ENCODE measurements around the gene CFDP1.

DNA sequence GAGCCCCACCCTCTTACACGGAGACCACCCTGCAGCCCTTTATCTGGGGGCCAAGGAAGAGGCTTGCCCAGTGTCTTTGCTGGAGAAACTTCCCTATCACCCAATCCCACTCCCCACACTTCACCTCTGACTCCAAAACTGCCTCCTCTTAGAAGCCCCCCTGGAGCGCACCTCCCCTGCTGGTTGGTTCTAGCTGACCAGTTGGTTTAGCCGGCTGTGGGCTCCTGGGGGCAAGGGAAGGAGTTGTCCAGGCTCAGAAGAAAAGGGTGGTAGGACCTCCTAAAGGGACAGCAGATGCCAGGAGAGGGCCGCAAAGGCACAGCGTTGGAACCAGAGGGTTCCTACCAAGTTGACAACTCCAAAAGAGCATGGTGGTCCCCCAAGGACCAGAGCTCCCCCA, 183.9 kb downstream of the CFDP1 start:
- TF ChIP-seq, protein P1, sequence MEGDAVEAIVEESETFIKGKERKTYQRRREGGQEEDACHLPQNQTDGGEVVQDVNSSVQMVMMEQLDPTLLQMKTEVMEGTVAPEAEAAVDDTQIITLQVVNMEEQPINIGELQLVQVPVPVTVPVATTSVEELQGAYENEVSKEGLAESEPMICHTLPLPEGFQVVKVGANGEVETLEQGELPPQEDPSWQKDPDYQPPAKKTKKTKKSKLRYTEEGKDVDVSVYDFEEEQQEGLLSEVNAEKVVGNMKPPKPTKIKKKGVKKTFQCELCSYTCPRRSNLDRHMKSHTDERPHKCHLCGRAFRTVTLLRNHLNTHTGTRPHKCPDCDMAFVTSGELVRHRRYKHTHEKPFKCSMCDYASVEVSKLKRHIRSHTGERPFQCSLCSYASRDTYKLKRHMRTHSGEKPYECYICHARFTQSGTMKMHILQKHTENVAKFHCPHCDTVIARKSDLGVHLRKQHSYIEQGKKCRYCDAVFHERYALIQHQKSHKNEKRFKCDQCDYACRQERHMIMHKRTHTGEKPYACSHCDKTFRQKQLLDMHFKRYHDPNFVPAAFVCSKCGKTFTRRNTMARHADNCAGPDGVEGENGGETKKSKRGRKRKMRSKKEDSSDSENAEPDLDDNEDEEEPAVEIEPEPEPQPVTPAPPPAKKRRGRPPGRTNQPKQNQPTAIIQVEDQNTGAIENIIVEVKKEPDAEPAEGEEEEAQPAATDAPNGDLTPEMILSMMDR (tag by site-specific recombination; IDR thresholded peaks at IDR 0.05) = no peak
- no peak for TF ChIP-seq ZNF175 (tag by site-specific recombination; IDR thresholded peaks at IDR 0.05)
- TF ChIP-seq, protein P2, sequence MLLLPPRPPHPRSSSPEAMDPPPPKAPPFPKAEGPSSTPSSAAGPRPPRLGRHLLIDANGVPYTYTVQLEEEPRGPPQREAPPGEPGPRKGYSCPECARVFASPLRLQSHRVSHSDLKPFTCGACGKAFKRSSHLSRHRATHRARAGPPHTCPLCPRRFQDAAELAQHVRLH (tag by site-specific recombination; IDR thresholded peaks at IDR 0.05) = no peak
- TF ChIP-seq, protein P3, sequence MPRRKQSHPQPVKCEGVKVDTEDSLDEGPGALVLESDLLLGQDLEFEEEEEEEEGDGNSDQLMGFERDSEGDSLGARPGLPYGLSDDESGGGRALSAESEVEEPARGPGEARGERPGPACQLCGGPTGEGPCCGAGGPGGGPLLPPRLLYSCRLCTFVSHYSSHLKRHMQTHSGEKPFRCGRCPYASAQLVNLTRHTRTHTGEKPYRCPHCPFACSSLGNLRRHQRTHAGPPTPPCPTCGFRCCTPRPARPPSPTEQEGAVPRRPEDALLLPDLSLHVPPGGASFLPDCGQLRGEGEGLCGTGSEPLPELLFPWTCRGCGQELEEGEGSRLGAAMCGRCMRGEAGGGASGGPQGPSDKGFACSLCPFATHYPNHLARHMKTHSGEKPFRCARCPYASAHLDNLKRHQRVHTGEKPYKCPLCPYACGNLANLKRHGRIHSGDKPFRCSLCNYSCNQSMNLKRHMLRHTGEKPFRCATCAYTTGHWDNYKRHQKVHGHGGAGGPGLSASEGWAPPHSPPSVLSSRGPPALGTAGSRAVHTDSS (tag by site-specific recombination; IDR thresholded peaks at IDR 0.05) = no peak
- no peak for TF ChIP-seq ZNF311 (tag by site-specific recombination; IDR thresholded peaks at IDR 0.05; ENCODE audit: borderline replicate concordance)
- TF ChIP-seq, protein P4, sequence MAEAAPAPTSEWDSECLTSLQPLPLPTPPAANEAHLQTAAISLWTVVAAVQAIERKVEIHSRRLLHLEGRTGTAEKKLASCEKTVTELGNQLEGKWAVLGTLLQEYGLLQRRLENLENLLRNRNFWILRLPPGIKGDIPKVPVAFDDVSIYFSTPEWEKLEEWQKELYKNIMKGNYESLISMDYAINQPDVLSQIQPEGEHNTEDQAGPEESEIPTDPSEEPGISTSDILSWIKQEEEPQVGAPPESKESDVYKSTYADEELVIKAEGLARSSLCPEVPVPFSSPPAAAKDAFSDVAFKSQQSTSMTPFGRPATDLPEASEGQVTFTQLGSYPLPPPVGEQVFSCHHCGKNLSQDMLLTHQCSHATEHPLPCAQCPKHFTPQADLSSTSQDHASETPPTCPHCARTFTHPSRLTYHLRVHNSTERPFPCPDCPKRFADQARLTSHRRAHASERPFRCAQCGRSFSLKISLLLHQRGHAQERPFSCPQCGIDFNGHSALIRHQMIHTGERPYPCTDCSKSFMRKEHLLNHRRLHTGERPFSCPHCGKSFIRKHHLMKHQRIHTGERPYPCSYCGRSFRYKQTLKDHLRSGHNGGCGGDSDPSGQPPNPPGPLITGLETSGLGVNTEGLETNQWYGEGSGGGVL (tag by site-specific recombination; IDR thresholded peaks at IDR 0.05) = no peak
- no peak for TF ChIP-seq ZBTB8A (tag by site-specific recombination; IDR thresholded peaks at IDR 0.05)
- TF ChIP-seq ZNF274 (IDR thresholded peaks at IDR 0.05; ENCODE audit: low read length) = no peak
- TF ChIP-seq ZNF274 (tag by site-specific recombination; IDR thresholded peaks at IDR 0.05; ENCODE audit: borderline replicate concordance) = no peak
- no peak for TF ChIP-seq ZNF266 (tag by site-specific recombination; IDR thresholded peaks at IDR 0.05; ENCODE audit: low read depth)
- TF ChIP-seq ZBTB44 (tag by site-specific recombination; IDR thresholded peaks at IDR 0.05) = no peak
- TF ChIP-seq REST (tag by site-specific recombination; IDR thresholded peaks at IDR 0.05) = no peak
- TF ChIP-seq ZNF48 (tag by site-specific recombination; IDR thresholded peaks at IDR 0.05) = no peak
- no peak for TF ChIP-seq ZNF221 (tag by site-specific recombination; IDR thresholded peaks at IDR 0.05; ENCODE audit: borderline replicate concordance)
- TF ChIP-seq PBX3 (CRISPR knock-in tag; IDR thresholded peaks at IDR 0.05) = no peak
